ENCODE measurements around the gene CCDC86. TPM values are rescaled to one million over a fixed set of nuclear protein-coding genes. Genes with fewer than 3 reads are reported as not detected.

CCDC86 gene
- total RNA-seq, 1 donor from 2014 or later = 23.9 TPM

DNA sequence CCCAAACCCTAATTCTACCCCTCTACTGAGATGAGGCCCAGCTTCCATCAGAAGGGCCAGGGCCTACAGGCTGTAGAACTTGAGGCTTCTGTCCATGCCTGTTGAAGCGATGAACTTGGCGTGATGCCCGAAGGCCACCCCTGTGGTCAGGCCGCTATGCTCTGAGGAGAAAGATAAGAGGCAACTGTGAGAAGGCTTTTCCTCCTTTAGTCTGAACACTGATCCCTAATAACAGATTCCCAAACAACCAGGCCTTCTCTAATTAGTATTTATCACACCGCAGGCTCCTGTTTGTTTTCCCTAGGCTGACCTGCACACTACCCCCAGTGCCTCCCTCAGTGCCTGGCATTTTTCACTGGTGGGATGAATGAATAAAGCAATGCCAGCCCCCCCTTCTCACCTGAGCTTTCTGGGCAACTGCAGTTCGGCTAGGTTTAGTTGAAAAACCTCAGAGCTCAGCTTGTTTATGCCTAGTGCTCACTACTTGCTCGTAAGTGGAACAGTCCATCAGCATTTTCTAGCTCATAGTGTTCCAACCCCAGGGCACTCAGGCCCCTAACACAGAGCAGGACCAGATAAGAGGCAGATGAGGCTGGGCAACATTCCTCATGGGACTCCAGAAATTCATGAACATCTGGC, 49.3 kb downstream of the CCDC86 start:
- no peak for DNase-seq (ENCODE audit: low read depth, low spot score)

DNA sequence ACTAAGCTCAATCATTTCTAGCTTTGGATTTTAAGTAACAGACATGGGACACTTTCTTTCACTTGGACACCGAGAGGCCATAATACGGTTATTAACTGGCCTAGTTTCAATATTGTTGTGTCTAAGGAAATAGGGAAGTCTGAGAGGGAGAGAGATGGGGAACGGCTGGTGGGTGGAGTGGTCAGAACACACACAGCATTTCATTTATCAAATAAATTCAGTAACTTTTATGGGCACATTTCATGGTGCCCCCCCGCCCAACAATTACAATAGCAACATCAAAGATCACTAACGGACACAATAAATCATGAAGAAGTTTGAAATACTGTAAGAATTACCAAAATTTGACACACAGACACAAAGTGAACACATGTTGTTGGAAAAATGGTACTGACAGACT, 53.8 kb downstream of the CCDC86 start:
- no peak for DNase-seq (ENCODE audit: low read depth, low spot score)

DNA sequence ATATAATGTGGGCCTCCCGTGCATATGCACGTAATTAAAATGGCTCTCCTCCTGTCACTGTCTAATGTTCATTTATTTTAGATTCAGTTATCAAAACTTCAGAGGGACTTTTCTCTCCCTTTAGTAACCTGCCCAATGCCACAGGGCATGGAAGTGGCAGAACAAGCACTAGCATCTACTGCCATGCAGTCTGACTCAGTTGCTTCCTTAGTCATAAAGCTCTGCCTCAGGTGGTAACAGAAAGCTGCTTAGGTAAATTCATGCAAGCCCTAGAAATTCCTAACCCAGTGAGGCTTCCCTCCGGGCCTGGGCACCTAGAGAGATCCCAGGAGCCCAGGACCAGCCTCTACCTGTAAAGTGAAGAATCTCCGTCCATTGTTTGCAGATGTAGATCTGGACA, 55.6 kb downstream of the CCDC86 start:
- no peak for DNase-seq (ENCODE audit: low read depth, low spot score)

DNA sequence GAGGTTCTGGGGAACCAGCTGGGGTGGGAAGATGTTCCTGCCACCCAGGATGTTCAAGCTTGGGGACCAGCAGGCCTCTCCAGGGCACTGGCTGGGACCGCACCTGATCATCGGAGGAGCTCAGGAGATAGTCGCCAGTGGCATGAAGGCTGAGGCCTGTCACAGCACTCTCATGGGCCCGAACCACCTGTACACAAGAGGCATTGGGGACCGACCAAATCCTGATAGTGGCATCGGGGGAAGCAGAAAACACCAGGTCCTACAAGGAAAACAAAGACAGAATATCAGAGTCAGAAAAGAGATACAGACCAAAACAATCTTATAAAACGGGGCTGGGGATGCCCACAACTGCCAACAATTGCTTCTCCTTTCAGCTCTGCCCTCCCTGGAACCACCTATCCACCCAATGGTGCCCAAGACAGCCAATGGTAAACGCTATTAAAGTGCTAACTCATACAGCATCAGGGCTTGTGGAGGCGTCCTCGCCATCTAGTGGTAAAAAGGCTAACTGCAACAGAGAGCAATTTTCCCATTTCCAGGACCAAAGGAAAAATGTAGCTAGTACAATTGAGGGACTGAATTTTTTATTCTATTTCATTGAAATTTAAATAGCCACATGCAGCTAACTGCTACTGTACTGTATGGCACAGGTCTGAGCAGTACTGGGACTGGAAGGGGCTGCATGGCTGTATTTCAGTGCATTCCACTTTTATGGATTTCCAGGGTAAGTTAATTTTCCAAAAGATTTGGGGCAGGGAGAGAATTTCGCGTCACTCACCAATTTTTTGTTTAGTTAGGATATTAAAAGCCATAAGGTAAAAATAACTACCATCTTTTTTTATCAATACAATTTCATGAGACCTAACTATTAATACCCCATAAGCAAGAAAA, 57.4 kb downstream of the CCDC86 start:
- DNase-seq (ENCODE audit: low read depth, low spot score) = no peak

DNA sequence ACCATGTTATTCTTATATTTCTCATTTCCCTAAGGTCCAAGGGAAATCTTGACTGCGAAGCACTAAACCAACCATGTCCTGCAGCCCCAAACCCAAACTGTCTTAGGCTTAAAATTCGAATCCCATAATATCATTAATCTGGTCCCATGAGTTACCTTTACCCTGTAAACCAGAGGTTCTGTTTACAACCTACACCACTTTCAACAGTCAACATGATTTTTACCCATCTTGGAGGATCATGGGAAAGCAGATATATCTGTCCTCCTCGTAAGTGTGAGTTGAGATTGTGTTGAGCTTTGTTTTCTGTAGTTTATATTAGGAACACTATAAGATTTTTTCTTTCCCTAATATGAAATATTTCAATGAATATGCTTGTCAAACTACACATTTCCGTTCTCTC, 58.1 kb downstream of the CCDC86 start:
- DNase-seq (ENCODE audit: low read depth, low spot score) = no peak

Other genes starting within 250 kb of the CCDC86 start
- not detected in 2 replicates for gene MS4A8, start 142.5 kb upstream of the CCDC86 start, total RNA-seq
- not detected in 2 replicates for gene MS4A18, start 117.4 kb upstream of the CCDC86 start, total RNA-seq
- not detected in 2 replicates for gene MS4A15, start 85.2 kb upstream of the CCDC86 start, total RNA-seq
- gene MS4A10, start 56.8 kb upstream of the CCDC86 start, total RNA-seq = not detected in 2 replicates
- under 0.01 and 0.04 TPM in 2 replicates for gene PTGDR2, start 13.8 kb downstream of the CCDC86 start, total RNA-seq
- not detected in 2 replicates for gene ZP1, start 25.4 kb downstream of the CCDC86 start, total RNA-seq
- gene PRPF19, start 64.5 kb downstream of the CCDC86 start, total RNA-seq = 71.9 and 78.7 TPM in 2 replicates
- gene TMEM109, start 72.0 kb downstream of the CCDC86 start, total RNA-seq = 70.9 and 95.5 TPM in 2 replicates
- gene TMEM132A, start 82.3 kb downstream of the CCDC86 start, total RNA-seq = 55.7 and 62.6 TPM in 2 replicates
- 6.6 and 8.7 TPM in 2 replicates for gene SLC15A3, start 110.1 kb downstream of the CCDC86 start, total RNA-seq
- gene CD6, start 129.6 kb downstream of the CCDC86 start, total RNA-seq = not detected in 2 replicates

Data from pulmonary artery endothelial cell (primary cell).